SU-DHL-6 (cell line): ENCODE results near the gene SCD.

Source experiments
- H2AFZ ChIP-seq: fragments of 200-600 bp; sonication (generic); 2 replicates; pipeline ENCODE4 v1.6.1; 2014; ENCODE audit warnings: low read depth, mild to moderate bottlenecking, moderate library complexity, mixed read lengths, antibody characterized with exemption, low read length; ENCODE audit not compliant: severe bottlenecking
- H3F3A ChIP-seq: fragments of 200-600 bp; shearing (Covaris generic); 2 replicates; pipeline ENCODE4 v1.6.0; 2016; ENCODE audit warnings: antibody characterized with exemption, mild to moderate bottlenecking; ENCODE audit not compliant: insufficient read depth
- H3K27ac ChIP-seq: fragments of 200-600 bp; sonication (generic); 2 replicates; pipeline ENCODE4 v1.5.1; 2016; ENCODE audit warnings: low read depth, mild to moderate bottlenecking, low read length, moderate library complexity, mixed read lengths
- H3K27me3 ChIP-seq: fragments of 200-600 bp; sonication (generic), shearing (Covaris generic); 2 replicates; pipeline ENCODE4 v1.6.0; 2014; ENCODE audit warnings: mild to moderate bottlenecking, low read length
- H3K36me3 ChIP-seq: fragments of 200-600 bp; sonication (generic); 2 replicates; pipeline ENCODE4 v1.6.1; 2014; ENCODE audit warnings: mild to moderate bottlenecking, low read length, mixed read lengths
- H3K4me2 ChIP-seq: fragments of 300-600, 200-600 bp; shearing (Covaris generic), sonication (generic); 2 replicates; pipeline ENCODE4 v1.6.0; 2014; ENCODE audit warnings: low read length, low read depth, mild to moderate bottlenecking; ENCODE audit not compliant: poor library complexity, severe bottlenecking
- H3K4me3 ChIP-seq: fragments of 200-600 bp; sonication (generic); 2 replicates; pipeline ENCODE4 v1.5.1; 2014; ENCODE audit warnings: antibody characterized with exemption, low read length, mild to moderate bottlenecking, mixed read lengths; ENCODE audit not compliant: insufficient read depth, poor library complexity, severe bottlenecking
- H3K79me2 ChIP-seq: fragments of 200-600 bp; sonication (generic); 2 replicates; pipeline ENCODE4 v1.6.1; 2014; ENCODE audit warnings: mild to moderate bottlenecking, low read length, moderate library complexity; ENCODE audit not compliant: insufficient read depth
- H3K9ac ChIP-seq: fragments of 200-600 bp; sonication (generic); 2 replicates; pipeline ENCODE4 v1.7.0; 2014; ENCODE audit warnings: mild to moderate bottlenecking, low read length
- H3K9me2 ChIP-seq: fragments of 200-600 bp; sonication (generic); replicated peaks from 2 replicates; pipeline ENCODE4 v1.6.1; 2014; ENCODE audit warnings: low read length; ENCODE audit not compliant: insufficient read depth
- H3K9me3 ChIP-seq: fragments of 200-600 bp; sonication (generic); 2 replicates; pipeline ENCODE4 v1.6.1; 2014; ENCODE audit warnings: low read length, mixed read lengths; ENCODE audit not compliant: insufficient read depth
- H4K20me1 ChIP-seq: fragments of 200-600 bp; sonication (generic); 2 replicates; pipeline ENCODE4 v1.6.1; 2014; ENCODE audit warnings: low read depth, mild to moderate bottlenecking, antibody characterized with exemption, low read length, moderate library complexity, mixed read lengths
- CTCF ChIP-seq: fragments of 200-600 bp; sonication (generic); IDR thresholded peaks from one replicate; pipeline ENCODE4 v1.5.1; 2017; ENCODE audit warnings: antibody characterized with exemption, mild to moderate bottlenecking, low read length, moderate library complexity; ENCODE audit not compliant: insufficient read depth, poor library complexity, severe bottlenecking
- EZH2phosphoT487 ChIP-seq: fragments of 200-600 bp; sonication (generic), shearing (Covaris generic); conservative IDR thresholded peaks from 2 replicates; pipeline ENCODE4 v1.6.1; 2018; ENCODE audit warnings: mild to moderate bottlenecking, antibody characterized with exemption, low read length, moderate library complexity, mixed read lengths

The SCD gene

GRCh38 chr10:100328198-100328597 is 18.8 kb upstream of the SCD start:
- Histone ChIP-seq H3K9ac (no peak overlapping the region), H3K4me2 (no peak overlapping the region), H3F3A (no peaks in the 10 kb centered on the region), H3K9me2 (no peaks in the 10 kb centered on the region), H2AFZ (no peak overlapping the region), H3K27me3 (no peaks in the 10 kb centered on the region), H3K4me3 (no peak overlapping the region), H3K36me3 (no peaks in the 10 kb centered on the region), H3K9me3 (no peaks in the 10 kb centered on the region), H3K79me2 (no peaks in the 10 kb centered on the region), H4K20me1 (no peaks in the 10 kb centered on the region), H3K27ac (no peak overlapping the region)
- TF ChIP-seq EZH2phosphoT487 (no peak), CTCF (no peak)

GRCh38 chr10:100330079-100330478 is 17.0 kb upstream of the SCD start, which contains the start of gene PKD2L1:
PKD2L1 (minus strand) TSS chr10:100330228; CDS start chr10:100330103, 125 bp downstream.
- H3K4me3 ChIP-seq = no peak within 1 kb of the TSS
- H3K27me3 ChIP-seq = no peaks in the 10 kb centered on the region
- H3K9ac ChIP-seq = no peak within 1 kb of the TSS
- no peak within 1 kb of the TSS for H3K27ac ChIP-seq
- no peaks in the 10 kb centered on the region for H3K9me3 ChIP-seq
- no peak within 1 kb of the TSS for H2AFZ ChIP-seq
- TF ChIP-seq EZH2phosphoT487 (no peak), CTCF (no peak)
- no peaks in the 10 kb centered on the region for H3K79me2 ChIP-seq
- no peaks in the 10 kb centered on the region for H4K20me1 ChIP-seq
- no peaks in the 10 kb centered on the region for H3K9me2 ChIP-seq
- H3K36me3 ChIP-seq = no peaks in the 10 kb centered on the region
- H3F3A ChIP-seq = no peaks in the 10 kb centered on the region
- no peak within 1 kb of the TSS for H3K4me2 ChIP-seq

- no peak for TF ChIP-seq EZH2phosphoT487
- TF ChIP-seq CTCF = no peak
- H3K4me3 ChIP-seq = no peak overlapping the region
- no peaks in the 10 kb centered on the region for H3K36me3 ChIP-seq
- H4K20me1 ChIP-seq = no peaks in the 10 kb centered on the region
- H3K27me3 ChIP-seq = no peaks in the 10 kb centered on the region
- no peaks in the 10 kb centered on the region for H3K79me2 ChIP-seq
- H3K9me2 ChIP-seq = no peaks in the 10 kb centered on the region
- no peak overlapping the region for H2AFZ ChIP-seq
- no peaks in the 10 kb centered on the region for H3F3A ChIP-seq
- H3K27ac ChIP-seq = no peak overlapping the region
- no peaks in the 10 kb centered on the region for H3K9me3 ChIP-seq
- H3K9ac ChIP-seq = no peak overlapping the region
- H3K4me2 ChIP-seq = no peak overlapping the region
These were observed 13.9 kb upstream of the SCD start for GRCh38 chr10:100333106-100333505.
